A673 (cell line): Measurements from ENCODE around the gene DSE. TPM values are rescaled to one million over a fixed set of nuclear protein-coding genes. Genes with fewer than 3 reads are reported as not detected.

Source experiments
- BruUV-seq: library from RNA; stranded (reverse); fragments of 400-500 nt; replicated peaks from 2 replicates; lab custom pipeline; 2021; lab: Mats Ljungman, UMichigan
- CTCF ChIA-PET: fragments of 300-600 bp; sonication (Branson Sonifier 250); formaldehyde crosslinking; loops from one replicate; lab custom pipeline; 2022; ENCODE audit warnings: antibody characterized with exemption; lab: Charles Lee
- POLR2A ChIA-PET: fragments of 300-600 bp; sonication (Branson Sonifier 250); formaldehyde crosslinking; loops from one replicate; lab custom pipeline; 2022; ENCODE audit warnings: antibody characterized with exemption; ENCODE audit not compliant: low non-redundant PET; lab: Charles Lee
- DNase-seq: peaks from one replicate; pipeline ENCODE4 v3.0.0-alpha.2; 2015; ENCODE audit warnings: low spot score
- H3K27ac ChIP-seq: fragments of 200-600 bp; sonication (generic); 2 replicates; pipeline ENCODE4 v1.5.1; 2016; ENCODE audit warnings: mixed run types, low read depth, mild to moderate bottlenecking, mixed read lengths, antibody characterized with exemption, low read length; ENCODE audit not compliant: poor library complexity, severe bottlenecking
- H3K27me3 ChIP-seq: fragments of 200-600 bp; sonication (generic); replicated peaks from 2 replicates; pipeline ENCODE4 v1.6.1; 2017; ENCODE audit warnings: mixed run types, low read depth, mild to moderate bottlenecking, mixed read lengths, antibody characterized with exemption, low read length; ENCODE audit not compliant: insufficient read depth, poor library complexity
- H3K36me3 ChIP-seq: fragments of 200-600 bp; sonication (generic); 2 replicates; pipeline ENCODE4 v1.6.1; 2016; ENCODE audit warnings: mixed run types, mild to moderate bottlenecking, mixed read lengths, antibody characterized with exemption, low read length; ENCODE audit not compliant: insufficient read depth, poor library complexity, severe bottlenecking
- H3K4me1 ChIP-seq: fragments of 200-600 bp; sonication (generic); 2 replicates; pipeline ENCODE4 v1.6.1; 2017; ENCODE audit warnings: mixed run types, mild to moderate bottlenecking, mixed read lengths, antibody characterized with exemption, low read length; ENCODE audit not compliant: insufficient read depth, poor library complexity, severe bottlenecking
- H3K4me3 ChIP-seq: fragments of 200-600 bp; sonication (generic); 2 replicates; pipeline ENCODE4 v1.5.1; 2016; ENCODE audit warnings: low read depth, mixed run types, mild to moderate bottlenecking, mixed read lengths, low read length; ENCODE audit not compliant: poor library complexity, severe bottlenecking
- H3K9me3 ChIP-seq: fragments of 200-600 bp; sonication (generic); 2 replicates; pipeline ENCODE4 v1.6.1; 2016; ENCODE audit warnings: mixed run types, low read depth, mild to moderate bottlenecking, mixed read lengths, antibody characterized with exemption, low read length; ENCODE audit not compliant: poor library complexity, severe bottlenecking
- CTCF ChIP-seq: fragments of 300-800, 200-600 bp; sonication (generic); conservative IDR thresholded peaks from 2 replicates; pipeline ENCODE4 v1.5.1; 2017; ENCODE audit warnings: low read depth, mild to moderate bottlenecking, antibody characterized with exemption, low read length, moderate library complexity, mixed read lengths
- EZH2 ChIP-seq: fragments of 200-600 bp; sonication (generic); IDR thresholded peaks from 2 replicates; pipeline ENCODE4 v1.6.1; 2017; ENCODE audit warnings: borderline replicate concordance, low read depth, mild to moderate bottlenecking, mixed read lengths, antibody characterized with exemption, low read length; ENCODE audit not compliant: poor library complexity, severe bottlenecking
- intact Hi-C: fragments of 100-400 bp; cut with micrococcal nuclease; formaldehyde crosslinking; loops from one replicate; pipeline ENCODE4 v1.10.0; 2022; ENCODE audit not compliant: unreplicated experiment
- total RNA-seq: library from RNA; stranded (reverse); gene quantifications from 2 replicates; pipeline ENCODE4 v1.2.3, GENCODE V29; 2021

Gene DSE
- total RNA-seq, 1 experiment from 2014 or later: 31.4 TPM

GRCh38 chr6:116467096-116467495 is 96.3 kb downstream of the DSE start:
- Histone ChIP-seq H3K4me1 (no peaks in the 10 kb centered on the region), H3K36me3 (no peaks in the 10 kb centered on the region), H3K27me3 (peaks cover 10% of the 10 kb centered on the region), H3K27ac (no peak overlapping the region), H3K9me3 (no peaks in the 10 kb centered on the region), H3K4me3 (no peak overlapping the region)
- intact Hi-C loops: no loop called here
- no peak for DNase-seq
- ChIA-PET POLR2A (no interaction called here), CTCF (no interaction called here)
- no TSS peak for BruUV-seq
- TF ChIP-seq CTCF: no peak
- TF ChIP-seq EZH2: no peak

- Histone ChIP-seq H3K9me3 (no peaks in the 10 kb centered on the region), H3K27me3 (peaks cover 9% of the 10 kb centered on the region), H3K27ac (no peak overlapping the region), H3K36me3 (no peaks in the 10 kb centered on the region), H3K4me3 (no peak overlapping the region), H3K4me1 (no peaks in the 10 kb centered on the region)
- no peak for DNase-seq
- TF ChIP-seq CTCF: no peak
- TF ChIP-seq EZH2: no peak
- intact Hi-C loops: no loop called here
- POLR2A ChIA-PET: no interaction called here
- CTCF ChIA-PET: no interaction called here
- BruUV-seq: no TSS peak
Observed at GRCh38 chr6:116467514-116467913, 96.8 kb downstream of the DSE start.

GRCh38 chr6:116468293-116468692 is 97.5 kb downstream of the DSE start:
- no peak for DNase-seq
- H3K36me3 ChIP-seq: no peaks in the 10 kb centered on the region
- intact Hi-C loops: no loop called here
- no peaks in the 10 kb centered on the region for H3K4me1 ChIP-seq
- H3K4me3 ChIP-seq: no peak overlapping the region
- H3K27ac ChIP-seq: no peak overlapping the region
- no peaks in the 10 kb centered on the region for H3K9me3 ChIP-seq
- BruUV-seq: no TSS peak
- peaks cover 2% of the 10 kb centered on the region for H3K27me3 ChIP-seq
- CTCF ChIA-PET: no interaction called here
- POLR2A ChIA-PET: no interaction called here
- TF ChIP-seq EZH2: no peak

GRCh38 chr6:116471531-116471930 is 100.8 kb downstream of the DSE start:
- no peaks in the 10 kb centered on the region for H3K9me3 ChIP-seq
- TF ChIP-seq EZH2 (no peak), CTCF (no peak)
- H3K4me3 ChIP-seq: no peak overlapping the region
- BruUV-seq: no TSS peak
- intact Hi-C loops: no loop called here
- no peak for DNase-seq
- peaks cover 22% of the 10 kb centered on the region for H3K4me1 ChIP-seq
- H3K27me3 ChIP-seq: no peaks in the 10 kb centered on the region
- ChIA-PET CTCF (no interaction called here), POLR2A (no interaction called here)
- no peak overlapping the region for H3K27ac ChIP-seq
- no peaks in the 10 kb centered on the region for H3K36me3 ChIP-seq
